ENCODE measurements around the gene SLFN11.
A peak's percentile ranks its signal among the peaks of the same experiment; 100 is the strongest.
"Not testable (repeated sequence)": the region's sequence is repeated elsewhere in the genome, so short reads cannot be mapped to it uniquely, and the experiment has no call there.

The SLFN11 gene

DNA sequence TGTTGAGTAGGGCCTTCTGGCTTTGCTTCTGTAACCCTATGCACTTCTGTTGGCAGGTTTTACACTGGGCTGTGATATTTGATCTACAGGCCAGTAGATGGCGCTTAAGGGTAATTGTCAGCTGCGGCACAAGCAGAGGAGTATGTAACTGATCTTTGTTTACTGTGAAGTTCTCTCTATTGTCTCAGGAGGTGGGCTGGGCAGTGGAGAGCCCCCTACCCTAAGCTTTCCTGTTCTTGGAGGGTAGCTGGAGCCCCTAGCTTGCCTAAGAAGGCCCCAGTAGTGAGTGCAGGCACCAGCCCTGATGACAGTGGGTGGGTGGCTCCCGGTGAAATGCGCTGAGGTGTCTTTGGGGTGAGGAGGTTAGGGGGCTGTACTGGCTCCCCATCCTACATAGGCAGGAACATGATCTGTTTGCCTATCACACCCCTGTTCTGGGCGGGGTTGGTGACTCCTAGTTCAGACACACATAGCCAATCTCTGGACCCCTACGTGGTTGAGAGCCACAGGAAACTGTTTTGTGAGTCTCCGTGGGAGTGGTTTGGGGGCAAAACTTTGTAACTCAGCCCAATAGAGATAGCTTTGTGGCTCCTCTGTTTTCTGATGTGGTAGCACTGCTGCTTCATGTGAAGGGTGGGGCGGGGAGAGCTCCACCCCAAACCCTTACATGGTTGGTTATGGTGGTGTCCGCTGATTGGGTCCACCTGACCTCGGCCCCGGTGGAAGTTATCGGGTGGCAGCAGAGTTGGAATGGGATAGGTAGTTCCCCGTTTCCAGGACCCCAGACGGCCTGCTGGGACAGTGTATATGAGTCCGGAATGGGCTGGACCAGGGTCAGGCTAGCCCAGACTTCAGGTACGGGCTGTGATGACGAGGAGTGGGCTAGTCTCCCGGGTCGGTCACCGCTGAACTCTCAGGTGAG is 60.4 kb downstream of the SLFN11 start:
- peak overlapping the region; percentile 95 for H3K4me3 Mint-ChIP-seq
- peaks cover 12% of the 10 kb centered on the region for H3K36me3 Mint-ChIP-seq (ENCODE audit: insufficient read depth)
- peak overlapping the region; percentile 96 for H3K27ac Mint-ChIP-seq (ENCODE audit: low read depth)
- H3K4me1 Mint-ChIP-seq, result peaks cover 59% of the 10 kb centered on the region
- DNase-seq (ENCODE audit: low spot score in 2 of 2) (peak; percentile 76 to 93), ATAC-seq (replicated peaks; ENCODE audit: extremely low read depth, poor library complexity, severe bottlenecking) (peak; percentile 96)
- no peaks in the 10 kb centered on the region for H3K27me3 Mint-ChIP-seq
- no peaks in the 10 kb centered on the region for H3K9me3 Mint-ChIP-seq

DNA sequence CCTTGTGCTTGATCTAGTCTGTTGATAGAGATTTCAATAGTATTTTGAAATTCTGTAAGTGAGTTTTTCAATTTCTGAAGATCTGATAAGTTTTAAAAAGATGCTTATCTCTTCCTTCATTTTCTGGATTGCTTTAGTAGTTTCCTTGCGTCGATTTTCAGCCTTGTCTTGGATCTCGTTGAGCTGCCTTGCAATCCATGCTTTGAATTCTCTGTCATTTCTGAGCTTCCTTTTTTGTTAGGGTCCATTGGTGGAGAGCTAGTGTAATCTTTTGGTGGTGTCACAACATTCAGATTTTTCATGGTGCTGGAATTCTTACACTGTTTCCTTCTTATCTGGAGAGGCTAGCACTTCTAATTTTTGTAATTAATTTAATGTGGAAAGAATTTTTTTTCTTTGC is 61.1 kb downstream of the SLFN11 start:
- Mint-ChIP-seq H3K27ac (ENCODE audit: low read depth) (peak overlapping the region; percentile 96), H3K27me3 (no peaks in the 10 kb centered on the region), H3K4me1 (peaks cover 52% of the 10 kb centered on the region), H3K4me3 (peak overlapping the region; percentile 95), H3K9me3 (no peaks in the 10 kb centered on the region), H3K36me3 (ENCODE audit: insufficient read depth) (peaks cover 12% of the 10 kb centered on the region)
- ATAC-seq (replicated peaks; ENCODE audit: extremely low read depth, poor library complexity, severe bottlenecking), result no peak
- DNase-seq (ENCODE audit: low spot score in 2 of 2), result no peak

DNA sequence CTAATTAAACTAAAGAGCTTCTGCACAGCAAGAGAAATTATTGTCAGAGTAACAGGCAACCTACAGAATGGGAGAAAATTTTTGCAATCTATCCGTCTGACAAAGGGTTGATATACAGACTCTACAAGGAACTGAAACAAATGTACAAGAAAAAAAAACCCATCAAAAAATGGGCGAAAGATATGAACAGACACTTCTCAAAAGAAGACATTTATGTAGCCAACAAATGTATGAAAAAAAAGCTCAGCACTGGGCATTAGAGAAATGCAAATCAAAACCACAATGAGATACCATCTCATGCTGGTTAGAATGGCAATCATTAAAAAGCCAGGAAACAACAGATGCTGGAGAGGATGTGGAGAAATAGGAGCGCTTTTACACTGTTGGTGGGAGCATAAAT is 64.1 kb downstream of the SLFN11 start:
- ATAC-seq (replicated peaks; ENCODE audit: extremely low read depth, poor library complexity, severe bottlenecking); H3K27me3 Mint-ChIP-seq; DNase-seq (ENCODE audit: low spot score in 2 of 2); H3K9me3 Mint-ChIP-seq; H3K4me3 Mint-ChIP-seq; H3K27ac Mint-ChIP-seq (ENCODE audit: low read depth): not testable (repeated sequence)
- Mint-ChIP-seq H3K4me1 (peaks cover 23% of the 10 kb centered on the region), H3K36me3 (ENCODE audit: insufficient read depth) (peaks cover 12% of the 10 kb centered on the region)
